Osteoblast (primary cell): ENCODE data around the gene CFAP57. TPM values are rescaled to one million over a fixed set of nuclear protein-coding genes. Genes with fewer than 3 reads are reported as not detected.

ENCODE experiments used
- DNase-seq: peaks from one replicate; pipeline ENCODE4 v3.0.0; 2011; ENCODE audit warnings: low spot score, mixed read lengths; ENCODE audit not compliant: insufficient read length; ENCODE audit errors: missing footprints
- H2AFZ ChIP-seq: 2 replicates; pipeline ENCODE4 v1.6.0; 2011; ENCODE audit warnings: mild to moderate bottlenecking, low read length
- H3K27ac ChIP-seq: 2 replicates; pipeline ENCODE4 v1.5.1; 2011; ENCODE audit warnings: mild to moderate bottlenecking, low read depth, low read length, moderate library complexity
- H3K27me3 ChIP-seq: 2 replicates; pipeline ENCODE4 v1.6.0; 2012; ENCODE audit warnings: mild to moderate bottlenecking, control low read depth, inconsistent platforms, low read length, moderate library complexity; ENCODE audit not compliant: insufficient read depth
- H3K36me3 ChIP-seq: 2 replicates; pipeline ENCODE4 v1.5.1; 2011; ENCODE audit warnings: mild to moderate bottlenecking, low read length, control low read depth, moderate library complexity; ENCODE audit not compliant: insufficient read depth
- H3K4me1 ChIP-seq: 2 replicates; pipeline ENCODE4 v1.5.1; 2011; ENCODE audit warnings: mild to moderate bottlenecking, low read length, control low read depth, moderate library complexity; ENCODE audit not compliant: insufficient read depth
- H3K4me2 ChIP-seq: 2 replicates; pipeline ENCODE4 v1.6.0; 2011; ENCODE audit warnings: mild to moderate bottlenecking, low read length; ENCODE audit not compliant: insufficient read depth
- H3K4me3 ChIP-seq: fragments of 200-600 bp; sonication (generic); 3 replicates; pipeline ENCODE4 v1.5.1; 2012; ENCODE audit warnings: mild to moderate bottlenecking, low read length, inconsistent platforms; ENCODE audit not compliant: insufficient read depth
- H3K79me2 ChIP-seq: 2 replicates; pipeline ENCODE4 v1.6.0; 2012; ENCODE audit warnings: mild to moderate bottlenecking, low read length, control low read depth, inconsistent platforms; ENCODE audit not compliant: insufficient read depth
- H3K9me3 ChIP-seq: 2 replicates; pipeline ENCODE4 v1.5.1; 2011; ENCODE audit warnings: low read depth, low read length, control low read depth
- H4K20me1 ChIP-seq: 2 replicates; pipeline ENCODE4 v1.6.0; 2012; ENCODE audit warnings: mild to moderate bottlenecking, low read length, control low read depth; ENCODE audit not compliant: insufficient read depth
- total RNA-seq: library from RNA; depleted of rRNA; stranded (reverse); fragments of >200 nt; gene quantifications from 2 replicates; pipeline ENCODE4 v1.2.3, GENCODE V29; 2012
- TF ChIP-seq, protein P1 (sequence below): IDR thresholded peaks from 2 replicates; pipeline ENCODE4 v1.5.1; 2011; ENCODE audit warnings: mild to moderate bottlenecking, low read depth, low read length, moderate library complexity; ENCODE audit errors: extremely low read depth

Gene CFAP57
- total RNA-seq, 1 donor = under 0.01 TPM

DNA sequence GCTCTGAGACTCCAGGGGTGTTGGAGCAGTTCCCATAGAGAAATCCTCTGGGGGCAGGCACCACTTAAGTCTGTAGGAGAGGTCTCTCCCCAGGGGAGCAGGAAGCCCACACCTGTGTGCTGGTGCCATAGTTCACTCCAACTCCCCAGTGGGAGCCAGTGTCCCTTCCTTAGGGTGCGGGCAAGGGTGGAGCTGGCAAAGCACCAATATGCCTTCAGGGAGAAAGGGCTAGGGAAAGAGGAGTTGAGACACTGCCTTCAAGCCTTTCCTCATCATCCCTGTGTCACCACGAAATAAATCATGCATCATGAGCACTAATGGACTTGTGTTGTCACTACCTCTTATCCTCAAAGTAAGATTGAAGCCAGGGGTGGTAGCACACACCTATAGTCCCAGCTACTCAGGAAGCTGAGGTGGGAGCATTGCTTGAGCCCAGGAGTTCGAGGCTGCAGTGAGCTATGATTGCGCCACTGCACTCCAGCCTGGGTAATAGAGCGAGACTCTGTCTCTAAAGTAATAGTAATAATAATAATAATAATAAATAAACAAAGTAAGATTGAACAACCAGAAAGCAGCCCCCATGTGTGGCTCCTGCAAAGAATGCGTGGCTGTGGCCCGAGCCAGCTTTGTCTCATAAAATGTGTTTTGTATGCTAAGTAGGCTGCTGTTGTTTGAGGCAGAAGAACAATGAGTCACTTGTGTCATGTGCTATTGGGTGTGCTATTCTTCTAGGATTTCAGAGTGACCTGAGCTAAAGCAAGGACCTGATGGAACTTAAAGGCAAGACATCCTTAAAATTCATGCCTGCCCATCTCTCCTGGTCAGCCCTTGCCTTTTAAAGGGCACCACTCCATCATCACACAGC is 122.0 kb downstream of the CFAP57 start:
- H4K20me1 ChIP-seq = no peaks in the 10 kb centered on the region
- H3K4me1 ChIP-seq = peaks cover 22% of the 10 kb centered on the region
- no peak overlapping the region for H2AFZ ChIP-seq
- H3K4me3 ChIP-seq = no peak overlapping the region
- H3K27ac ChIP-seq = no peak overlapping the region
- no peaks in the 10 kb centered on the region for H3K36me3 ChIP-seq
- TF ChIP-seq, protein P1, sequence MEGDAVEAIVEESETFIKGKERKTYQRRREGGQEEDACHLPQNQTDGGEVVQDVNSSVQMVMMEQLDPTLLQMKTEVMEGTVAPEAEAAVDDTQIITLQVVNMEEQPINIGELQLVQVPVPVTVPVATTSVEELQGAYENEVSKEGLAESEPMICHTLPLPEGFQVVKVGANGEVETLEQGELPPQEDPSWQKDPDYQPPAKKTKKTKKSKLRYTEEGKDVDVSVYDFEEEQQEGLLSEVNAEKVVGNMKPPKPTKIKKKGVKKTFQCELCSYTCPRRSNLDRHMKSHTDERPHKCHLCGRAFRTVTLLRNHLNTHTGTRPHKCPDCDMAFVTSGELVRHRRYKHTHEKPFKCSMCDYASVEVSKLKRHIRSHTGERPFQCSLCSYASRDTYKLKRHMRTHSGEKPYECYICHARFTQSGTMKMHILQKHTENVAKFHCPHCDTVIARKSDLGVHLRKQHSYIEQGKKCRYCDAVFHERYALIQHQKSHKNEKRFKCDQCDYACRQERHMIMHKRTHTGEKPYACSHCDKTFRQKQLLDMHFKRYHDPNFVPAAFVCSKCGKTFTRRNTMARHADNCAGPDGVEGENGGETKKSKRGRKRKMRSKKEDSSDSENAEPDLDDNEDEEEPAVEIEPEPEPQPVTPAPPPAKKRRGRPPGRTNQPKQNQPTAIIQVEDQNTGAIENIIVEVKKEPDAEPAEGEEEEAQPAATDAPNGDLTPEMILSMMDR = no peak
- no peak overlapping the region for H3K4me2 ChIP-seq
- no peaks in the 10 kb centered on the region for H3K79me2 ChIP-seq
- DNase-seq = peak; percentile 96
- peaks cover 3% of the 10 kb centered on the region for H3K27me3 ChIP-seq
- no peaks in the 10 kb centered on the region for H3K9me3 ChIP-seq

DNA sequence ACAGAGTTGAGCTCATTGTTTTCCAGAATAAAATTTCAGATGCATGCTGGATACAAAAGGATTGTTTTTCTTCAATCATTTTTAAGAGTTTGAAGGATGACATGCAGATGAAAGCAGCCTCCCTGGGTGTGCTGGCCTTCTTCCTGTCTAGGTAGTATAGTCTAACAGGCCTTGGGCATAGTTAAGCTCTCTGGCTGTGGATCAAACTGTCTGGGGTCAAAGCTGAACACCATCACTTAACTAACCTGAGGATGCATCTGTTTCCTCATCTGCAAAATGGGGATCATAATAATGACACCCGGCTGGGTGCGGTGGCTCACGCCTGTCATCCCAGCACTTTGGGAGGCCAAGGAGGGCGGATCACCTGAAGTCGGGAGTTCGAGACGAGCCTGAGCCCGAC is 122.6 kb downstream of the CFAP57 start:
- Histone ChIP-seq H3K9me3 (no peaks in the 10 kb centered on the region), H3K27me3 (peaks cover 3% of the 10 kb centered on the region), H3K27ac (no peak overlapping the region), H3K4me1 (peaks cover 22% of the 10 kb centered on the region), H3K4me2 (no peak overlapping the region), H3K36me3 (no peaks in the 10 kb centered on the region), H4K20me1 (no peaks in the 10 kb centered on the region), H2AFZ (no peak overlapping the region), H3K4me3 (no peak overlapping the region), H3K79me2 (no peaks in the 10 kb centered on the region)
- DNase-seq = no peak
- TF ChIP-seq, protein P1 = no peak

DNA sequence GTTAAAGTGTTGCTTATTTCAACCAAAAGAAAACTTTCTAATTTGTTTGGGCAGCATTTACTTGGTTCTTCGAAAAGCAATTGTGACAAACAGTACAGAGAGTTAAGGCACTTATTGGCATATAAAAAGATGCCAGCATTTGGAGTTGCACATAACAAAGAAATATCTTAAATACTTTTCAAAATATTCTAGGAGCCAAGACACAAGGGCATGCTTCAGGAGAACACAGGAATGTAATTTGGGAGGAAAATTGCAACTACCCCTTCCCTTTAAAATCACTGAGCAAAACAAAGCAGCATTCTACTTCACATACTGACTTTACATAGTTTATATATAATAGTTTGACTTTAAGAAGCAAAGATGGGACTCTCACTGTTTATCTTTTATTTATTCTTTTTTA is 124.1 kb downstream of the CFAP57 start:
- H3K4me1 ChIP-seq = peaks cover 22% of the 10 kb centered on the region
- no peak for DNase-seq
- no peaks in the 10 kb centered on the region for H3K79me2 ChIP-seq
- TF ChIP-seq, protein P1 = no peak
- no peaks in the 10 kb centered on the region for H3K9me3 ChIP-seq
- no peaks in the 10 kb centered on the region for H3K27me3 ChIP-seq
- H4K20me1 ChIP-seq = no peaks in the 10 kb centered on the region
- H3K36me3 ChIP-seq = no peaks in the 10 kb centered on the region
- H3K4me3 ChIP-seq = no peak overlapping the region
- H3K4me2 ChIP-seq = no peak overlapping the region
- H3K27ac ChIP-seq = no peak overlapping the region
- H2AFZ ChIP-seq = no peak overlapping the region

DNA sequence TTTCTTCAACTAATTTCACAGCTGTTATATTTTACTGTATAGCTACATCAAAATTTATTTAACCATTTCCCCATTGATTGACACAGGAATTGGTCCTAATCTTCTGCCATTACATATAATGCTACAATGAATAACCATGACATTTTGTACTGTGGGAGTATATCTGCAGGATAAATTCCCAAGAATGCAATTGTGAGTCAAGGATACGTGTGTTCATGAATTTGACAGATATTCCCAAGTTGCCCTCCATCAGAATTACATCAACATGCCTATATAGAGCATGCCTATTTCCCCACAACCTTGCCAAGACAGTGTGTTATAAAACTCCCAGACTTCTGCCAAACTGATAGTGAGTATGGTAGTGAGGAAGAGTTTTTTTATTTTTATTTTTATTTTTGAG is 125.9 kb downstream of the CFAP57 start:
- Histone ChIP-seq H3K79me2 (no peaks in the 10 kb centered on the region), H4K20me1 (no peaks in the 10 kb centered on the region), H3K4me2 (no peak overlapping the region), H3K4me1 (peaks cover 28% of the 10 kb centered on the region), H3K27ac (no peak overlapping the region), H3K9me3 (no peaks in the 10 kb centered on the region), H3K27me3 (no peaks in the 10 kb centered on the region), H2AFZ (no peak overlapping the region), H3K36me3 (no peaks in the 10 kb centered on the region), H3K4me3 (no peak overlapping the region)
- DNase-seq = no peak
- TF ChIP-seq, protein P1 = no peak
